Measurements from ENCODE around the gene TIMM17A.
"Not testable (repeated sequence)": the region's sequence is repeated elsewhere in the genome, so short reads cannot be mapped to it uniquely, and the experiment has no call there.

GRCh38 chr1:202019235-202019558, 63.9 kb downstream of the TIMM17A start:
- not testable (repeated sequence) for TF ChIP-seq CTCF, EZH2 (IDR thresholded peaks at IDR 0.05)

All from neural progenitor cell (in vitro differentiated cells).